D721Med (cell line): Measurements from ENCODE around the gene HS1BP3.

Experiments used
- DNase-seq: peaks from one replicate; pipeline ENCODE4 v3.0.0; 2011; ENCODE audit warnings: low spot score; ENCODE audit not compliant: insufficient read length
- FAIRE-seq: peaks from 2 replicates; lab custom pipeline; 2011; peaks lifted over from hg19 to GRCh38; lab: Jason Lieb, UNC
- CTCF ChIP-seq: IDR thresholded peaks from 2 replicates; pipeline ENCODE4 v1.5.1; 2012; ENCODE audit warnings: mild to moderate bottlenecking, control low read depth; ENCODE audit not compliant: insufficient read depth; ENCODE audit errors: missing control alignments

The HS1BP3 gene

DNA sequence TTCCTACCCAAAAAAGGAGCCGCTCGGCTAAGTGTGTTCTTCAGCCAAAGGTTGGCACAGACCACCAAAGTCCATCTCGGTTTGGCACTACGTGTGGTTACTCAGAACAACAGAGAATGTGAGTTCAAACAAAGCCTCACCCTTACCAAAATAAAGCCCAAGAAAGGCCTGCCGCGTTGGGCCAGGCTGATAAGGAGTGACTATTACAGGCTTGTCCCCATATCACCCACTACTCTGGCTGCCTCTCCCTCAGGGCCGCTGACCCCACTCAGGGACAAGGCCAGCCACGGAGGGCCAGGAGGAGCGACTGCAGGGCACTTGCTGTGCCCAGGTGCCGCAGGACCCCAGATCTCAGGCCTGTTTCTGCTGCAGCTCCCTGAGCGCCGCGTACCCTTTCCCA lies 13.8 kb downstream of the HS1BP3 start:
- TF ChIP-seq CTCF, result no peak
- no peak for FAIRE-seq
- DNase-seq, result no peak

DNA sequence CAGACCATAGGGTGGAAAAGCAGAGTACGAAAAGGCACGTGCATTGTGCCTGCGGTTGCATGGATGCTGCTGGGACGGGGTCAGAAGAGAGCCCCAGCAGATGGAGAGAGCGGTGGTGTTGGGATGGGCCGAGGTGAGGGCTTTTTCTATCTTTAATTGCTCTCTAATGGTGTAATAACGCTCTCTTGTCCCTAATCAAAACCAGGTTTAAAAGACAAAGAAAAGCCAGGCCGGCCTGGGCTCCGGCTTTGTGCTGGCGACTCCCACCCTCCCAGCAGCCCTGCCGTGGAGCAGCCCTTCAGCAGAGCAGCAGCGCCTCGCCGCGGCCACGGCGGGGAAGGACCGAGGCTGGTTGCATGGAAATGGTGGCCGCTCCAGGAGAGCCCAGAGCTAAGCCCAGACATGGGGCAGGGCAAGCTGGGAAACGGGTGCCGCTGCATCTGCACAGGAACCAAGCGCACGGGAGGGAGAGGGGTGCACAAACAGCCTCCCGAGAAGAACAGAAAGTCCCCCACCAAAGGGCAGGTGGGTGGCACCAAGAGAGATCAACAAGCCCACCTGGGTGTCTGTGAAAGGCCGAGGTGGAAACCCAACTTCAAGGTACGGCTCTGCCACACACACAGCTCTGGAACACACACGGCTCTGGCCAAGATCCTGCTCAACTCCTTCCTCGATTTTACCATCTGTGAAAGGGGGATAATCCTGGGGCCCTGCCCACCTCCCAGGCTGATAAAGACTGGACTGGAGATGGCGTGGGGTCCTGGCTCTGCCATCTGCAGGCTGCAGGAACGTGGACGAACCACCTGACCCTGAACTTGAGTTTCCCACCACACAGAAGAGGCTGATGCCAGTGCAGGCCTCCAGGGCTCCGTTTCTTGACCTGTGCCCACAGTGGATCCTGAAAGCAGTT lies 15.0 kb downstream of the HS1BP3 start:
- TF ChIP-seq CTCF, result peak; percentile 93
- peak; percentile 94 for DNase-seq
- no peak for FAIRE-seq

- TF ChIP-seq CTCF, result no peak
- DNase-seq (no peak), FAIRE-seq (no peak)
These were observed 15.8 kb downstream of the HS1BP3 start for GRCh38 chr2:20635113-20635510.

DNA sequence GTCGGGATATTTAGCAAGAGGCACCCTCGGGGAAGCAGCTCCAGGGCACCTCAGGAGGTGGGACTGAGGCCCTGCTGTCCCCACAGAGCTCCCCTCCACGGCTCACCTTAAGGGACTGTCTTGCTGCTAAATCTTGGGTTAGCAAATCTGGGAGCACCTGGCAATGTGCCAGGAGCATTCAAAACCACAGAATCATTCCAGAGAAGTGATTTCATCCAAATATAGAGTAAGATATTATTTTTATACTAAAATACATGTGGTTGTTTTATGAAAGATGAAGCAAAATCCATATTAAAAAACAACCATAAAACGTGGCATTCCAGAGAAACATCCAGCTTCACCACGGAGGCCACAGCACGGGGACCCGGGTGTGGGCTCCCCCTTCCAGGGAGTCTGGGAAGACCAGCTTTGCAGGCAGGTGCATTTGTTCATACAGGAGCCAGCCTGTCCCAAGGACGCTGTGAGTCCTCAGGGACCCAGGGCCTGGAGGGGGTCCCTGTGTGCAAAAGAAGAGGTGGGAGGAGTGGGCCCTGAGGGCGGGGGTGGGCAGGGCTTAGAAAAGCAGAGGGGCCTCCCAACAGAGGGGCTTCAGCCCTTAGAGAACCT lies 16.3 kb downstream of the HS1BP3 start:
- DNase-seq (no peak), FAIRE-seq (no peak)
- TF ChIP-seq CTCF, result no peak

DNA sequence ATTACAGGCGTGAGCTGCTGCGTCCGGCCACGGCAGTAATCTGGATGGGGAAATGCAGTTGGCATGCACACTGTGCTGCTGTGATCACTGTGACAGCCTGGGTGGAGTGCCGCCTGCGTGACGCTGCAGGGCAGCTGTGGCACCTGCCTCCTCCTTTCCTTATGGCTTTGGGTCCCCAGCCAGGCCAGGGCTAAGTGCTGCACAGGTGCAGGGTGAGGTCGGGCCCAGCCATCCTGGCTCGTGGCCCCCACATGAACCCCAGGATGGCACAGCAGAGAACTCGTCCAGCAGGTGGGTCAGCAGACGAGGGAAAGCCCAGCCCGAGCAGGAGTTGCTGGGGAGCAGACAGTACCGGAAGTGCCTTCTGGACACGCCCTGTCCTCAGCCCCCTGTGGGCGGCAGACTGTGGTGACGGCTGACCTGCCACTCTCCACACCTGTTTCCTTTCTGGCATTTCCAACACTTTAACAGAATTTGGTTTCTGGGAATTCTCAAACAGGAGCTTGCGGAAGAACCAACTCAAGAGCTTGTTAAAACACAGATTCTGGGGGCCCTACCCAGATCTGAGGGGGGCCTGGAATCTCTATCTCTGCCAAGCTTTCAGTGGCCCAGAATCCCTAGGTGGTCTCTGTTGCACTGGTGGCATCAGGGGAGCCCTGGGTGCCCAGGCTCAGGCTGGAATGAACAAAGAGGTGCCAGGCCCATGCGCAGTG lies 16.9 kb downstream of the HS1BP3 start:
- no peak for FAIRE-seq
- no peak for DNase-seq
- TF ChIP-seq CTCF, result no peak

DNA sequence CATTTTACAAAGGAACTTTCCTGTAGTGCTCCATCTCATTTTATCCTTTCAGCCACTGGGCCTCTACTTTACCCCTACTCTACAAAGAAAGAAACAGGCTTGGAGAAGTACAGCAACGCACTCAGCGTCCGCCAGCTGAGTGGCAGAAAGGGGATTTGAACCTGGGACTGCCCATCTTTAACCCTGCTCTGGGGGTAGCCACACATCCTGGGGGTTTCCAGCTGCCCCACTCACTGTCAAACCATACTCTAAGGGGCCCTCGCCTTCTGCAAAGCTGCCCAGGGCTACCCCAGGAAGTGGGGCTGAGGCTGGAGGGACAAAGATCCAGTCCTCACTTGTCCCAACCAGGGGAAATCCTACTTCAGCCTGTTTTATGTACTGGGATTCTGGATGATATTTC lies 17.9 kb downstream of the HS1BP3 start:
- DNase-seq (no peak), FAIRE-seq (no peak)
- TF ChIP-seq CTCF, result no peak
